GM23338 (cell line): Measurements from ENCODE around the gene SLC29A2. TPM values are rescaled to one million over a fixed set of nuclear protein-coding genes. Genes with fewer than 3 reads are reported as not detected.
A peak's percentile ranks its signal among the peaks of the same experiment; 100 is the strongest.

ENCODE experiments used
- ATAC-seq: fragments of 200-7000 bp; cut with Tn5 transposase; 3 replicates; pipeline ENCODE4 v1.9.1; 2020
- DNase-seq: peaks from one replicate; pipeline ENCODE4 v3.0.0-alpha.2; 2015; ENCODE audit warnings: low spot score
- H2AFZ ChIP-seq: fragments of 200-600 bp; sonication (generic); 2 replicates; pipeline ENCODE4 v1.8.0; 2016; ENCODE audit warnings: antibody characterized with exemption, mild to moderate bottlenecking, moderate library complexity
- H3F3A ChIP-seq: fragments of 200-600 bp; sonication (generic); replicated peaks from 2 replicates; pipeline ENCODE4 v1.8.0; 2017; ENCODE audit warnings: antibody characterized with exemption, mixed run types, low read depth
- H3K27ac ChIP-seq: fragments of 200-600 bp; sonication (generic); 2 replicates; pipeline ENCODE4 v1.6.1; 2016; ENCODE audit warnings: low read depth
- H3K27me3 ChIP-seq: fragments of 200-600 bp; sonication (generic); 2 replicates; pipeline ENCODE4 v1.8.0; 2016; ENCODE audit warnings: mild to moderate bottlenecking, mixed run types, moderate library complexity; ENCODE audit not compliant: insufficient read depth
- H3K36me3 ChIP-seq: fragments of 200-600 bp; sonication (generic); 2 replicates; pipeline ENCODE4 v1.8.0; 2016; ENCODE audit warnings: mild to moderate bottlenecking; ENCODE audit not compliant: insufficient read depth
- H3K4me1 ChIP-seq: fragments of 200-600 bp; sonication (generic); 2 replicates; pipeline ENCODE4 v1.8.0; 2016; ENCODE audit warnings: mild to moderate bottlenecking, moderate library complexity; ENCODE audit not compliant: insufficient read depth
- H3K4me2 ChIP-seq: fragments of 200-600 bp; sonication (generic); 2 replicates; pipeline ENCODE4 v1.7.1; 2017; ENCODE audit warnings: mixed run types
- H3K4me3 ChIP-seq: fragments of 200-600 bp; sonication (generic); 2 replicates; pipeline ENCODE4 v1.6.1; 2016; ENCODE audit warnings: mixed run types
- H3K79me2 ChIP-seq: fragments of 200-600 bp; sonication (generic); replicated peaks from 2 replicates; pipeline ENCODE4 v1.8.0; 2017; ENCODE audit warnings: mild to moderate bottlenecking; ENCODE audit not compliant: insufficient read depth
- H3K9me2 ChIP-seq: fragments of 200-600 bp; sonication (generic); 2 replicates; pipeline ENCODE4 v1.8.0; 2017; ENCODE audit not compliant: insufficient read depth
- H4K20me1 ChIP-seq: fragments of 200-600 bp; sonication (generic); replicated peaks from 2 replicates; pipeline ENCODE4 v1.8.0; 2017; ENCODE audit warnings: mild to moderate bottlenecking; ENCODE audit not compliant: insufficient read depth
- H3K27ac Mint-ChIP-seq: 2 replicates; pipeline ENCODE4 v1.8.0; 2020; ENCODE audit warnings: inconsistent platforms, mild to moderate bottlenecking, moderate library complexity, mixed read lengths
- H3K27me3 Mint-ChIP-seq: 3 replicates; pipeline ENCODE4 v1.8.0; 2022; ENCODE audit warnings: low read depth, mild to moderate bottlenecking, moderate library complexity, mixed read lengths, inconsistent platforms; ENCODE audit not compliant: insufficient read depth, poor library complexity
- H3K36me3 Mint-ChIP-seq: 3 replicates; pipeline ENCODE4 v1.8.0; 2021; ENCODE audit warnings: low read depth, mild to moderate bottlenecking, inconsistent platforms, moderate library complexity, mixed read lengths
- H3K4me1 Mint-ChIP-seq: 3 replicates; pipeline ENCODE4 v1.8.0; 2020; ENCODE audit warnings: mild to moderate bottlenecking, inconsistent platforms, mixed read lengths
- H3K4me3 Mint-ChIP-seq: 3 replicates; pipeline ENCODE4 v1.8.0; 2021; ENCODE audit warnings: moderate library complexity, mild to moderate bottlenecking, inconsistent platforms, mixed read lengths
- H3K9me3 Mint-ChIP-seq: 3 replicates; pipeline ENCODE4 v1.8.0; 2020; ENCODE audit warnings: moderate library complexity, mild to moderate bottlenecking, inconsistent platforms, mixed read lengths
- CREB1 ChIP-seq: fragments of 250-450 bp; sonication (Bioruptor Pico); IDR thresholded peaks from 2 replicates; pipeline ENCODE4 v1.5.0; 2020; ENCODE audit warnings: low read depth, mild to moderate bottlenecking, moderate library complexity
- EZH2 ChIP-seq: fragments of 200-600 bp; sonication (generic); IDR thresholded peaks from one replicate; pipeline ENCODE4 v1.8.0; 2017; ENCODE audit warnings: antibody characterized with exemption, mild to moderate bottlenecking, low read depth; ENCODE audit not compliant: unreplicated experiment
- EZH2phosphoT487 ChIP-seq: fragments of 200-600 bp; sonication (generic); IDR thresholded peaks from one replicate; pipeline ENCODE4 v1.8.1; 2018; ENCODE audit warnings: antibody characterized with exemption; ENCODE audit not compliant: unreplicated experiment
- JUNB ChIP-seq: IDR thresholded peaks from one replicate; pipeline ENCODE4 v1.6.1; 2016; ENCODE audit warnings: antibody characterized with exemption; ENCODE audit not compliant: unreplicated experiment
- NANOG ChIP-seq: IDR thresholded peaks from 2 replicates; pipeline ENCODE4 v1.6.1; 2016; ENCODE audit warnings: antibody characterized with exemption, borderline replicate concordance
- POLR2AphosphoS5 ChIP-seq: IDR thresholded peaks from 2 replicates; pipeline ENCODE4 v1.6.1; 2016; ENCODE audit warnings: antibody characterized with exemption, low read depth
- STAT1 ChIP-seq: IDR thresholded peaks from one replicate; pipeline ENCODE4 v1.6.1; 2016; ENCODE audit warnings: antibody characterized with exemption; ENCODE audit not compliant: unreplicated experiment
- ZNF114 ChIP-seq: fragments of 250-450 bp; sonication (Bioruptor Pico); IDR thresholded peaks from 2 replicates; pipeline ENCODE4 v1.5.0; 2020; ENCODE audit warnings: mild to moderate bottlenecking, moderate library complexity
- ZNF331 ChIP-seq: fragments of 250-450 bp; sonication (Bioruptor Pico); IDR thresholded peaks from 2 replicates; pipeline ENCODE4 v1.5.0; 2020; ENCODE audit warnings: low read depth, mild to moderate bottlenecking, moderate library complexity
- polyA plus RNA-seq: library from polyadenylated mRNA; unstranded; fragments of >200 nt; fragmentation: Nextera tagmentation; extraction: Ambion mirVana; gene quantifications from 2 replicates; pipeline ENCODE4 v1.2.1, GENCODE V29; 2016
- total RNA-seq: library from RNA; depleted of rRNA; stranded (reverse); fragments of >200 nt; shearing (Covaris generic); gene quantifications from 2 replicates; pipeline ENCODE4 v1.2.3, GENCODE V29; 2014
- TF ChIP-seq, protein P1 (sequence below): IDR thresholded peaks from one replicate; pipeline ENCODE4 v1.6.1; 2018; ENCODE audit warnings: antibody characterized with exemption; ENCODE audit not compliant: unreplicated experiment
- TF ChIP-seq, protein P2 (sequence below), 2 experiments: fragments of 200-600 bp in 1 of 2; sonication (generic) in 1 of 2; conservative IDR thresholded peaks; 2 replicates each; pipeline versions ENCODE4 v1.5.1 to v1.6.1; 2016 to 2017; ENCODE audit warnings: antibody characterized with exemption in 2 of 2, low read depth in 2 of 2, mild to moderate bottlenecking in 2 of 2, moderate library complexity in 1 of 2
- TF ChIP-seq, protein P3 (sequence below): IDR thresholded peaks from 2 replicates; pipeline ENCODE4 v1.6.1; 2016; ENCODE audit warnings: antibody characterized with exemption
- TF ChIP-seq, protein P4 (sequence below): fragments of 250-450 bp; sonication (Bioruptor Pico); IDR thresholded peaks from 2 replicates; pipeline ENCODE4 v1.5.0; 2020; ENCODE audit warnings: mild to moderate bottlenecking, moderate library complexity

SLC29A2 gene
- total and polyA plus RNA-seq, 2 experiments from 2014 or later: 26.0 to 31.1 TPM

DNA sequence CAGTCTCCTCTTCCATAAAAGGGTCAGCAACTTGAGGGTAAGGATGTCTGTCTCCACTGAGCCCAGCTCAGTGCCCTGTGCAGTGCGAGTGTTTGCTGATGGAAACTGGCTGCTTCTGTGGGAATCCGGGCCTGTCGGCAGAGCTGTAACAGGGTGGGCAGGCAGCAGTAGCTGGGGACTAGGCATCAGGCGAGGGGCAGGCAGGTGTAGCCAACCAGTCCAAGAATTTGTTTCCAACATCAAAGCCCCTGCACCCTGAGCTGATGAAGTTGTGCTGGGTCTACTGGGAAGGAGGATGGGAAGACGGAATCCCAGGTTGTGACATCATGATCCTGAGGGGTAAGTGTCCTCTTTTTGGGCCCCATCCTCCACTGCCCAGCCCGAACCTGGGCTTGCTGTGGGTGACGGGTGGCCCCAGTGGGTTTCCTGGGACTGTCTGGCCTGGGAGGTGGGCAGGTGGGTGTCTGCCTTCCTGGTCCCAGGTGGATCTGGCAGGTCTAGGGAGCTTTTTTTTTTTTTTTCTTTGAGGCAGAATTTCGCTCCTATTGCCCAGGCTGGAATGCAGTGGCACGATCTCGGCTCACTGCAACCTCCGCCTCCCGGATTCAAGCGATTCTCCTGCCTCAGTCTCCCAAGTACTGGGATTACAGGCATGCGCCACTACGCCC, 11.0 kb downstream of the SLC29A2 start:
- H3K4me2 ChIP-seq: no peak overlapping the region
- H3K27ac ChIP-seq: peak overlapping the region; percentile 74
- no peaks in the 10 kb centered on the region for H3K79me2 ChIP-seq
- no peak for TF ChIP-seq CREB1 (CRISPR knock-in tag)
- TF ChIP-seq NANOG: no peak
- TF ChIP-seq STAT1: no peak
- TF ChIP-seq, protein P1, sequence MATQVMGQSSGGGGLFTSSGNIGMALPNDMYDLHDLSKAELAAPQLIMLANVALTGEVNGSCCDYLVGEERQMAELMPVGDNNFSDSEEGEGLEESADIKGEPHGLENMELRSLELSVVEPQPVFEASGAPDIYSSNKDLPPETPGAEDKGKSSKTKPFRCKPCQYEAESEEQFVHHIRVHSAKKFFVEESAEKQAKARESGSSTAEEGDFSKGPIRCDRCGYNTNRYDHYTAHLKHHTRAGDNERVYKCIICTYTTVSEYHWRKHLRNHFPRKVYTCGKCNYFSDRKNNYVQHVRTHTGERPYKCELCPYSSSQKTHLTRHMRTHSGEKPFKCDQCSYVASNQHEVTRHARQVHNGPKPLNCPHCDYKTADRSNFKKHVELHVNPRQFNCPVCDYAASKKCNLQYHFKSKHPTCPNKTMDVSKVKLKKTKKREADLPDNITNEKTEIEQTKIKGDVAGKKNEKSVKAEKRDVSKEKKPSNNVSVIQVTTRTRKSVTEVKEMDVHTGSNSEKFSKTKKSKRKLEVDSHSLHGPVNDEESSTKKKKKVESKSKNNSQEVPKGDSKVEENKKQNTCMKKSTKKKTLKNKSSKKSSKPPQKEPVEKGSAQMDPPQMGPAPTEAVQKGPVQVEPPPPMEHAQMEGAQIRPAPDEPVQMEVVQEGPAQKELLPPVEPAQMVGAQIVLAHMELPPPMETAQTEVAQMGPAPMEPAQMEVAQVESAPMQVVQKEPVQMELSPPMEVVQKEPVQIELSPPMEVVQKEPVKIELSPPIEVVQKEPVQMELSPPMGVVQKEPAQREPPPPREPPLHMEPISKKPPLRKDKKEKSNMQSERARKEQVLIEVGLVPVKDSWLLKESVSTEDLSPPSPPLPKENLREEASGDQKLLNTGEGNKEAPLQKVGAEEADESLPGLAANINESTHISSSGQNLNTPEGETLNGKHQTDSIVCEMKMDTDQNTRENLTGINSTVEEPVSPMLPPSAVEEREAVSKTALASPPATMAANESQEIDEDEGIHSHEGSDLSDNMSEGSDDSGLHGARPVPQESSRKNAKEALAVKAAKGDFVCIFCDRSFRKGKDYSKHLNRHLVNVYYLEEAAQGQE: no peak
- TF ChIP-seq, protein P2, sequence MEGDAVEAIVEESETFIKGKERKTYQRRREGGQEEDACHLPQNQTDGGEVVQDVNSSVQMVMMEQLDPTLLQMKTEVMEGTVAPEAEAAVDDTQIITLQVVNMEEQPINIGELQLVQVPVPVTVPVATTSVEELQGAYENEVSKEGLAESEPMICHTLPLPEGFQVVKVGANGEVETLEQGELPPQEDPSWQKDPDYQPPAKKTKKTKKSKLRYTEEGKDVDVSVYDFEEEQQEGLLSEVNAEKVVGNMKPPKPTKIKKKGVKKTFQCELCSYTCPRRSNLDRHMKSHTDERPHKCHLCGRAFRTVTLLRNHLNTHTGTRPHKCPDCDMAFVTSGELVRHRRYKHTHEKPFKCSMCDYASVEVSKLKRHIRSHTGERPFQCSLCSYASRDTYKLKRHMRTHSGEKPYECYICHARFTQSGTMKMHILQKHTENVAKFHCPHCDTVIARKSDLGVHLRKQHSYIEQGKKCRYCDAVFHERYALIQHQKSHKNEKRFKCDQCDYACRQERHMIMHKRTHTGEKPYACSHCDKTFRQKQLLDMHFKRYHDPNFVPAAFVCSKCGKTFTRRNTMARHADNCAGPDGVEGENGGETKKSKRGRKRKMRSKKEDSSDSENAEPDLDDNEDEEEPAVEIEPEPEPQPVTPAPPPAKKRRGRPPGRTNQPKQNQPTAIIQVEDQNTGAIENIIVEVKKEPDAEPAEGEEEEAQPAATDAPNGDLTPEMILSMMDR (conservative IDR thresholded peaks at IDR 0.05; ENCODE audit: low read depth in 2 of 2): no peak
- no peak for TF ChIP-seq JUNB
- TF ChIP-seq, protein P3, sequence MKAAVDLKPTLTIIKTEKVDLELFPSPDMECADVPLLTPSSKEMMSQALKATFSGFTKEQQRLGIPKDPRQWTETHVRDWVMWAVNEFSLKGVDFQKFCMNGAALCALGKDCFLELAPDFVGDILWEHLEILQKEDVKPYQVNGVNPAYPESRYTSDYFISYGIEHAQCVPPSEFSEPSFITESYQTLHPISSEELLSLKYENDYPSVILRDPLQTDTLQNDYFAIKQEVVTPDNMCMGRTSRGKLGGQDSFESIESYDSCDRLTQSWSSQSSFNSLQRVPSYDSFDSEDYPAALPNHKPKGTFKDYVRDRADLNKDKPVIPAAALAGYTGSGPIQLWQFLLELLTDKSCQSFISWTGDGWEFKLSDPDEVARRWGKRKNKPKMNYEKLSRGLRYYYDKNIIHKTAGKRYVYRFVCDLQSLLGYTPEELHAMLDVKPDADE: no peak
- TF ChIP-seq ZNF114 (CRISPR knock-in tag): no peak
- no peak for TF ChIP-seq EZH2
- TF ChIP-seq ZNF331: no peak
- TF ChIP-seq POLR2AphosphoS5: no peak
- TF ChIP-seq, protein P4, sequence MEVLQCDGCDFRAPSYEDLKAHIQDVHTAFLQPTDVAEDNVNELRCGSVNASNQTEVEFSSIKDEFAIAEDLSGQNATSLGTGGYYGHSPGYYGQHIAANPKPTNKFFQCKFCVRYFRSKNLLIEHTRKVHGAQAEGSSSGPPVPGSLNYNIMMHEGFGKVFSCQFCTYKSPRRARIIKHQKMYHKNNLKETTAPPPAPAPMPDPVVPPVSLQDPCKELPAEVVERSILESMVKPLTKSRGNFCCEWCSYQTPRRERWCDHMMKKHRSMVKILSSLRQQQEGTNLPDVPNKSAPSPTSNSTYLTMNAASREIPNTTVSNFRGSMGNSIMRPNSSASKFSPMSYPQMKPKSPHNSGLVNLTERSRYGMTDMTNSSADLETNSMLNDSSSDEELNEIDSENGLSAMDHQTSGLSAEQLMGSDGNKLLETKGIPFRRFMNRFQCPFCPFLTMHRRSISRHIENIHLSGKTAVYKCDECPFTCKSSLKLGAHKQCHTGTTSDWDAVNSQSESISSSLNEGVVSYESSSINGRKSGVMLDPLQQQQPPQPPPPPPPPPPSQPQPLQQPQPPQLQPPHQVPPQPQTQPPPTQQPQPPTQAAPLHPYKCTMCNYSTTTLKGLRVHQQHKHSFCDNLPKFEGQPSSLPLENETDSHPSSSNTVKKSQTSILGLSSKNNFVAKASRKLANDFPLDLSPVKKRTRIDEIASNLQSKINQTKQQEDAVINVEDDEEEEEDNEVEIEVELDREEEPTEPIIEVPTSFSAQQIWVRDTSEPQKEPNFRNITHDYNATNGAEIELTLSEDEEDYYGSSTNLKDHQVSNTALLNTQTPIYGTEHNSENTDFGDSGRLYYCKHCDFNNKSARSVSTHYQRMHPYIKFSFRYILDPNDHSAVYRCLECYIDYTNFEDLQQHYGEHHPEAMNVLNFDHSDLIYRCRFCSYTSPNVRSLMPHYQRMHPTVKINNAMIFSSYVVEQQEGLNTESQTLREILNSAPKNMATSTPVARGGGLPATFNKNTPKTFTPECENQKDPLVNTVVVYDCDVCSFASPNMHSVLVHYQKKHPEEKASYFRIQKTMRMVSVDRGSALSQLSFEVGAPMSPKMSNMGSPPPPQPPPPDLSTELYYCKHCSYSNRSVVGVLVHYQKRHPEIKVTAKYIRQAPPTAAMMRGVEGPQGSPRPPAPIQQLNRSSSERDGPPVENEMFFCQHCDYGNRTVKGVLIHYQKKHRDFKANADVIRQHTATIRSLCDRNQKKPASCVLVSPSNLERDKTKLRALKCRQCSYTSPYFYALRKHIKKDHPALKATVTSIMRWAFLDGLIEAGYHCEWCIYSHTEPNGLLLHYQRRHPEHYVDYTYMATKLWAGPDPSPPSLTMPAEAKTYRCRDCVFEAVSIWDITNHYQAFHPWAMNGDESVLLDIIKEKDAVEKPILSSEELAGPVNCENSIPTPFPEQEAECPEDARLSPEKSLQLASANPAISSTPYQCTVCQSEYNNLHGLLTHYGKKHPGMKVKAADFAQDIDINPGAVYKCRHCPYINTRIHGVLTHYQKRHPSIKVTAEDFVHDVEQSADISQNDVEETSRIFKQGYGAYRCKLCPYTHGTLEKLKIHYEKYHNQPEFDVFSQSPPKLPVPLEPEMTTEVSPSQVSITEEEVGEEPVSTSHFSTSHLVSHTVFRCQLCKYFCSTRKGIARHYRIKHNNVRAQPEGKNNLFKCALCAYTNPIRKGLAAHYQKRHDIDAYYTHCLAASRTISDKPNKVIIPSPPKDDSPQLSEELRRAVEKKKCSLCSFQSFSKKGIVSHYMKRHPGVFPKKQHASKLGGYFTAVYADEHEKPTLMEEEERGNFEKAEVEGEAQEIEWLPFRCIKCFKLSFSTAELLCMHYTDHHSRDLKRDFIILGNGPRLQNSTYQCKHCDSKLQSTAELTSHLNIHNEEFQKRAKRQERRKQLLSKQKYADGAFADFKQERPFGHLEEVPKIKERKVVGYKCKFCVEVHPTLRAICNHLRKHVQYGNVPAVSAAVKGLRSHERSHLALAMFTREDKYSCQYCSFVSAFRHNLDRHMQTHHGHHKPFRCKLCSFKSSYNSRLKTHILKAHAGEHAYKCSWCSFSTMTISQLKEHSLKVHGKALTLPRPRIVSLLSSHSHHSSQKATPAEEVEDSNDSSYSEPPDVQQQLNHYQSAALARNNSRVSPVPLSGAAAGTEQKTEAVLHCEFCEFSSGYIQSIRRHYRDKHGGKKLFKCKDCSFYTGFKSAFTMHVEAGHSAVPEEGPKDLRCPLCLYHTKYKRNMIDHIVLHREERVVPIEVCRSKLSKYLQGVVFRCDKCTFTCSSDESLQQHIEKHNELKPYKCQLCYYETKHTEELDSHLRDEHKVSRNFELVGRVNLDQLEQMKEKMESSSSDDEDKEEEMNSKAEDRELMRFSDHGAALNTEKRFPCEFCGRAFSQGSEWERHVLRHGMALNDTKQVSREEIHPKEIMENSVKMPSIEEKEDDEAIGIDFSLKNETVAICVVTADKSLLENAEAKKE (CRISPR knock-in tag): no peak
- TF ChIP-seq EZH2phosphoT487: no peak
- Mint-ChIP-seq H3K27ac (no peak overlapping the region; the same call in 1 of the 2 replicates), H3K27me3 (peaks cover 27% of the 10 kb centered on the region), H3K4me3 (no peak overlapping the region), H3K36me3 (peaks cover 42% of the 10 kb centered on the region), H3K4me1 (peaks cover 7% of the 10 kb centered on the region), H3K9me3 (no peaks in the 10 kb centered on the region; the same call in 2 of the 3 replicates)
- no peak overlapping the region for H3K4me3 ChIP-seq
- H2AFZ ChIP-seq: no peak overlapping the region
- DNase-seq: no peak
- H3K27me3 ChIP-seq: no peaks in the 10 kb centered on the region
- peaks cover 38% of the 10 kb centered on the region; the same call in 1 of the 2 replicates for H3F3A ChIP-seq
- H4K20me1 ChIP-seq: peaks cover 8% of the 10 kb centered on the region
- no peak for ATAC-seq
- no peaks in the 10 kb centered on the region for H3K9me2 ChIP-seq
- H3K4me1 ChIP-seq: peaks cover 6% of the 10 kb centered on the region; the same call in 1 of the 2 replicates
- H3K36me3 ChIP-seq: peaks cover 8% of the 10 kb centered on the region; the same call in 1 of the 2 replicates
